Tibial nerve (tissue), 3 donors: Measurements from ENCODE around the gene RUFY4.

Source experiments
- POLR2A ChIP-seq, 2 donors: fragments of 450-650 bp; IDR thresholded peaks; one replicate each; pipeline ENCODE4 v1.6.1; 2017; ENCODE audit warnings: antibody characterized with exemption in 2 of 2, mild to moderate bottlenecking in 2 of 2, moderate library complexity in 2 of 2
- TF ChIP-seq, protein P1 (sequence below), 5 experiments: fragments of 200-600 bp in 3 of 5; fragments of 450-650 bp in 2 of 5; sonication (generic) in 3 of 5; IDR thresholded peaks; one replicate each; pipeline ENCODE4 v1.5.1; 2016 to 2019; ENCODE audit warnings: antibody characterized with exemption in 5 of 5, mild to moderate bottlenecking in 3 of 5, moderate library complexity in 2 of 5

DNA sequence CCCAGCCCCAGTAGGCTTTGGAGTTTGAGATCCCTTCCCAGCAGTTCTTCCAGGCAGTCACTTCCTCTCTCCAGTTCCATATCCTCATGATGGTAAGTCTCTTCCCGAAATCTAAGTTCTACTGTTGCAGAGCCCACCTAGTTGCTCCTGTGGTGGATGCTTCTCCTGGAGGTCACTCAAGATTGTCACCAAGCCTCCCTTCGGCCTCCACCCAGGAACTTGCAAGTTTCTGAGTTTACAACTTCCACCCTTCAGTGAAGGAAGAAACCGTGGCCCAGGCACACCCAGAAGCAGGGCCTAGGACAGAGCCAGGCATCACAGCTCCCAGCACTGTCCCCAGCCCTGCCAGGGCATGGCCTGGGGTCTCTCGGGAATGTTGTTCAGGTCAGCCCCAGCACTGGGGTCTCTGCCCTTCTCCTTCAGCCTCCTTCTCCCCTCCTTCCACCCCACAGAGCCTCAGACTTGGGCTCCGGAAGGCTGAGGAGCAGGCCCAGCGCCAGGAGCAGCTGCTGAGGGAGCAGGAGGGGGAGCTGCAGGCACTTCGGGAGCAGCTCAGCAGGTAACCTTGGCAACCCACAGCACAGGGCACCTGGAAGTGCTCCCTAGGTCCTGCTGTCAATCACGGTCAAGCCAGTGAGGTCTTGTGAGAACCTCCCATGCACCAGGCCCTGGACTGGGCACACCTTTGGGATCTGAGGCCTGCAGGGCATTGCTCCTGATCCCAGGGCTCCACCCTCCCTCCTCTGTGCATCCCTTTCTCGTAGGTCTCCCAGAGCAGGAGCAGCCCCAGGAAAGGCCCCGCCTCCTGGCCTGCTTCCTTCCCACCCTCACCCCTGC lies 7.1 kb downstream of the RUFY4 start:
- TF ChIP-seq, protein P1, sequence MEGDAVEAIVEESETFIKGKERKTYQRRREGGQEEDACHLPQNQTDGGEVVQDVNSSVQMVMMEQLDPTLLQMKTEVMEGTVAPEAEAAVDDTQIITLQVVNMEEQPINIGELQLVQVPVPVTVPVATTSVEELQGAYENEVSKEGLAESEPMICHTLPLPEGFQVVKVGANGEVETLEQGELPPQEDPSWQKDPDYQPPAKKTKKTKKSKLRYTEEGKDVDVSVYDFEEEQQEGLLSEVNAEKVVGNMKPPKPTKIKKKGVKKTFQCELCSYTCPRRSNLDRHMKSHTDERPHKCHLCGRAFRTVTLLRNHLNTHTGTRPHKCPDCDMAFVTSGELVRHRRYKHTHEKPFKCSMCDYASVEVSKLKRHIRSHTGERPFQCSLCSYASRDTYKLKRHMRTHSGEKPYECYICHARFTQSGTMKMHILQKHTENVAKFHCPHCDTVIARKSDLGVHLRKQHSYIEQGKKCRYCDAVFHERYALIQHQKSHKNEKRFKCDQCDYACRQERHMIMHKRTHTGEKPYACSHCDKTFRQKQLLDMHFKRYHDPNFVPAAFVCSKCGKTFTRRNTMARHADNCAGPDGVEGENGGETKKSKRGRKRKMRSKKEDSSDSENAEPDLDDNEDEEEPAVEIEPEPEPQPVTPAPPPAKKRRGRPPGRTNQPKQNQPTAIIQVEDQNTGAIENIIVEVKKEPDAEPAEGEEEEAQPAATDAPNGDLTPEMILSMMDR (IDR thresholded peaks at IDR 0.05): no peak
- TF ChIP-seq POLR2A (IDR thresholded peaks at IDR 0.05): no peak
